Astrocyte (in vitro differentiated cells and primary cell): ENCODE data around the gene IPO11.

Experiments used
- CTCF ChIP-seq: IDR thresholded peaks from 2 replicates; pipeline ENCODE4 v1.5.1; 2011; ENCODE audit warnings: low read depth, mild to moderate bottlenecking, inconsistent platforms, low read length, moderate library complexity; ENCODE audit not compliant: insufficient read depth
- EZH2 ChIP-seq: IDR thresholded peaks from 2 replicates; pipeline ENCODE4 v1.6.1; 2012; ENCODE audit warnings: mild to moderate bottlenecking, low read length, inconsistent platforms; ENCODE audit not compliant: insufficient read depth

- no peak for TF ChIP-seq EZH2
- no peak for TF ChIP-seq CTCF
Observed at GRCh38 chr5:62617943-62618342, 205.4 kb downstream of the IPO11 start.
